Measurements from ENCODE around the gene USP10.

USP10 gene

GRCh38 chr16:84810518-84811273, 110.9 kb downstream of the USP10 start:
- Histone ChIP-seq H3K27ac (ENCODE audit: extremely low read depth, low read depth, low read length) (no peak overlapping the region), H3K9me3 (ENCODE audit: control insufficient read depth, insufficient read depth, low read depth, low read length) (no peaks in the 10 kb centered on the region), H3K4me3 (ENCODE audit: low read depth, low read length) (no peak overlapping the region), H3K36me3 (ENCODE audit: control insufficient read depth in 2 of 2, insufficient read depth in 1 of 2, low read length in 2 of 2) (no peaks in the 10 kb centered on the region), H3K4me1 (ENCODE audit: control insufficient read depth, insufficient read depth, low read length) (no peaks in the 10 kb centered on the region)
- CTCF ChIA-PET = interaction anchor here (0.8 to 1.5 kb wide), 2 partner anchors 64 to 299 kb away, joined by 4 to 6 read pairs; no protein-coding TSS in a partner anchor
- POLR2A ChIA-PET = interaction anchor here (1.4 kb wide), 1 partner anchor 9 kb away, joined by 7 read pairs; the partner anchor contains the start of gene CRISPLD2
- TF ChIP-seq ZNF510 (tag by site-specific recombination; IDR thresholded peaks at IDR 0.05; ENCODE audit: insufficient replicate concordance) (no peak), PRDM4 (tag by site-specific recombination; IDR thresholded peaks at IDR 0.05) (no peak), ZNF214 (tag by site-specific recombination; IDR thresholded peaks at IDR 0.05; ENCODE audit: borderline replicate concordance) (no peak), ZNF2 (tag by site-specific recombination; IDR thresholded peaks at IDR 0.05) (no peak), SP2 (tag by site-specific recombination; IDR thresholded peaks at IDR 0.05) (no peak), PATZ1 (tag by site-specific recombination; IDR thresholded peaks at IDR 0.05) (no peak), ZNF324 (tag by site-specific recombination; IDR thresholded peaks at IDR 0.05) (no peak), ZNF449 (tag by site-specific recombination; IDR thresholded peaks at IDR 0.05) (no peak)

- Histone ChIP-seq H3K36me3 (ENCODE audit: control insufficient read depth in 2 of 2, insufficient read depth in 1 of 2, low read length in 2 of 2) (no peaks in the 10 kb centered on the region), H3K4me1 (ENCODE audit: control insufficient read depth, insufficient read depth, low read length) (no peaks in the 10 kb centered on the region), H3K27ac (ENCODE audit: extremely low read depth, low read depth, low read length) (no peak overlapping the region), H3K9me3 (ENCODE audit: control insufficient read depth, insufficient read depth, low read depth, low read length) (no peaks in the 10 kb centered on the region), H3K4me3 (ENCODE audit: low read depth, low read length) (no peak overlapping the region)
- POLR2A ChIA-PET = no interaction called here
- CTCF ChIA-PET = interaction anchor here (1.1 to 1.5 kb wide), 2 partner anchors 57 to 65 kb away, joined by 3 to 6 read pairs; no protein-coding TSS in a partner anchor
- TF ChIP-seq ZNF18 (tag by site-specific recombination; IDR thresholded peaks at IDR 0.05) (no peak), ZNF214 (tag by site-specific recombination; IDR thresholded peaks at IDR 0.05; ENCODE audit: borderline replicate concordance) (no peak), ZNF580 (tag by site-specific recombination; IDR thresholded peaks at IDR 0.05) (peak; percentile 79; the same call in 1 of the 2 replicates)
Observed at GRCh38 chr16:84811529-84811928, 111.7 kb downstream of the USP10 start.

All from HEK293 (cell line).